GM18867 (cell line): ENCODE results near the gene TRMT11.
"Not testable (repeated sequence)": the region's sequence is repeated elsewhere in the genome, so short reads cannot be mapped to it uniquely, and the experiment has no call there.

Source experiments
- ATAC-seq: cut with Tn5 transposase; IDR thresholded peaks from one replicate; pipeline ENCODE4 v1.9.1; 2021; ENCODE audit warnings: mild to moderate bottlenecking, moderate library complexity; ENCODE audit not compliant: unreplicated experiment

TRMT11 gene

DNA sequence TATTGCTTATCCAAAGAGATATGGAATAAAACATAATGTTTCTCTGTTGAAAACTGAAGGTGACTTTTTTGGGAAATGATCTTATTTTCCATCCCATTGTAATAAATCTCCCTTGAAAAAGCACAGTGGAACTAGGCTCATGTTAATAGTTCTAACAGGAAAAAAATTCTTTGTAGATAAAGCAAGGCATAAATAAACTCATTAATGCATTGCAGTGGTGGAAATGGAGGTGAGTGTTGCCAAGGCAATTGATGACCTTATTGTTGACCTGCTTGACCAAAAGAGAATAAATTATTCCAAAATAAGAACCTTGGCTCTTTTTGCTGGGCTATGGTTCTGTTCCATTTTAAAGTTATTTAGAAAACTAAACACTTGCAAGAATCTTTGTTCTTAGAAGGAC lies 55.2 kb downstream of the TRMT11 start:
- ATAC-seq = no peak

DNA sequence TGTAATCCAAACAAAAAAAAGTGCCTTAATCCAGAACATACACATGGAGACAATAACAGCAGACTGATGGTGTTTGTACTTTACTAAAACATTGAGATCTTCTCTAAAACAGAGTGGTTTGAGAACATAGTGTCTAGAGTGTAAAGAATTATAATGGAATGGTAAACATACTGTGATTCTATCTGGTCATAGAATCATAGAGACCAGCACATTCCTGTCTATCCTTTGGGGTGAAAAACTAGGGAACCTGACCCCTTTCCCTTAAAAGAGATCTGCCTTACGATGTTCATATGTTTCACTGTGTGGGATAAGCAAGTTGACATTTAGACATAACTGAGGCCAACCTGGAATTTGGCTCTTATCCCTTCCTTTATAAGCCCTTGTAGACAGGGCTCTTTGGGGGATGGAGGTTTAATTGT lies 55.7 kb downstream of the TRMT11 start:
- no peak for ATAC-seq

DNA sequence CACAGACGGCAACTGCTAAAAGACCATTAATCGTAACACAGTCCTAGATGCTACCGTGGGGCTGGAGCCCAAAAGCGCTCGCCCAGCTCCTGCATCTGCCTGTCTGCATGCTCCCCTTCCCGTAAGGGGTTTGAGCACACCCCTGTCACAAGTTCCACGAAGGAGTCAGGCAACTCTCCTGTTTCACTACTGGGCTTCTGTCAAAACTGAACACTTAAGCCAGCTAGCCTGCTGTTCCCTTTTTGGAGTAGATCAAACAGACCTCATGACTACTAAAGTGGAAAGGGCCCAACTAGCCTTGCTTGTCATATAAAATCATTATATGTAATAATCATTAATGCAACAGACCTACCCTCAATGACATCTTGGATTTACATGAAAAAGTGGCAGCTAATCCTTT lies 61.3 kb downstream of the TRMT11 start:
- ATAC-seq = no peak

DNA sequence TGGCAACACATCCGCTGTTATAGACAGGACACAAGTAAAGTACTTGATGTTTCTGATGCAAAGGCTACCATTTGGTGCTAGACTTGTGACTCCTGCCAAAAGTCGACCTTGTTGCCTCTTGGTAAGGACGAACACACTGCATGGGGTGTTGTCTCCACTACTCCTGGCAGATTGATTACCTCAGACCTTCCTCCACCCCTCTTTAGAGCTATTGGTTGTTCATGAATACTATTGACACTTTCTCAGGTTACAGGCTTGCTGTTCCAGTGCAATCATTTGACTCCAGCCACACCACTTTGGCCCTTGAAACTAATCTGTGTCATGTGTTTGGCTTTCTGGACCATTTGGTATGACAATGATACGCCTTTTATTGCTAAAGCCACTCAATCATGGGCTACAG lies 62.3 kb downstream of the TRMT11 start:
- ATAC-seq = no peak

DNA sequence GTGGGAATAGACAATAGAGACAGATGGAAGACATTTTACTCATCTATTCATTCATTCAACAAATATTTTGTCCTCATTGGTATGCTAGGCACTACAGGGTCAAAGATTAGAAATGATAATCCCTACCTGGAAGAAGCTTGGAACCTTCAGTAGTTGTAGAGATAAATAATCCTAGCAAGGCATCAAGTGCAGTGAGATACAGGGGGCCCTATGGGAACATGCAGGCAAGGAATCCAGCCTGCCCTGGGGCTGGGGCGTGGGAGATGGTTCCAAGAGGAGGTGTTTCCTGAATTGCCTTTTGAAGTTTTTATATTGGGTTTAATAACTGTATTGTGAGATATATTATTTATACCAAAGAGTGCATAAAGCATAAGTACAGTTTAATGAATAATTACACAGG lies 64.5 kb downstream of the TRMT11 start:
- ATAC-seq = no peak

DNA sequence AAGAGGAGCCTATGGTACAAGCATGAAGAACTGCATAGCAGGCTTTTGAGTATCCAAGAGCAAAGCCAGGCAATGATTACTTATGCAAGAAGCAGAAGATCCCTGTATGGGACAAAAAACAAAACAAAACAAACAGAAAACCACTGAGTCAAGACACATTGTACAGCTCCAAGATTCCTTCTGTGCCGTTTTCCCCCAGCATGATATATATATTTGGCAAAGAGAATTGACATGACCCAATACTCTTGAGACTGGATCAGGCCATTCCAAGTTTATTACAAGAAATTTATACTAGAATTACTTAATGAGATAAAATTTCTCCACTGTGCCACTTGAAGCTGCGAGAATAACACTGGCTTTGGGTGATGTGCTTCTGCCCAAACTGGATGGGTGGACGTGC lies 65.5 kb downstream of the TRMT11 start:
- ATAC-seq = no peak

DNA sequence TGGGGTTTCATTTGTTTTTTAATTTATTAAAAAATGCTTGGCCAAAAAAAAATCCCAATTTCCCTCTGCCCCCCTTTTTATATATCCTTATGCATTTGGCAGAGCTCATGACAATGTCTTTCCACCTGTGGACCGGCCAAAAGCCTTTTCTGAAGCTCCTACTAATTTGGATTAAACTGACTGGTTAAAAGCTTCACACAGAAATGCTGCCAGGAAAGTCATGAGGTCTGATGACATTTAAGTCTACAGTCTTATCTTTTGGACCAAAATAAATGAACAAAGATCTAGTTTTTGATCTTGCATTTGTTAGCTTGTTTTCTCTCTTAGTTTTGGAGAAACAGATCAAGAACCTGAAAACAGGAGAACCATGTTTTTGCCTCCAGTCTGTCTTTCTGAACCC lies 66.1 kb downstream of the TRMT11 start:
- no peak for ATAC-seq

DNA sequence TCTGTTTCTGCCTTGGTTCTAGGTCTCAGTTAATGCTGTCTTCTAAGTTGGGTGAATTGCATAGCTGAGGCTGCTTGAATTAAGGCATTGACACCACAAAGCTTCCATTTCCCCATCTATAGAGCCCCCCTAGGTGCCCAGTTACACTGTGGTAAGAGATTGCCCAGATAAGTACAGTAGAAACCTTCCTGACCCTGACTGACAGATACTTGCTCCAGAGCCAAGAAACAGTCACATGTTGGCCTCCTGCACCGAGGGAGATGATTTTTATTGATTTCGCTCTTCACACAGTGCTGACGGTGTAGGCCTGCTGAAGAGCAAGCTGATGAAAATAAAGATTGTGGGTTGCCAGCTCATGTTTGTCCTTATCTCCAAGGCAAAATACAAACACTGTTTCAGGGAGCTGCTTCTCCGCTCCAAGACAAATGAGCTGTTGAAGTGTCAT lies 67.9 kb downstream of the TRMT11 start:
- ATAC-seq = no peak

DNA sequence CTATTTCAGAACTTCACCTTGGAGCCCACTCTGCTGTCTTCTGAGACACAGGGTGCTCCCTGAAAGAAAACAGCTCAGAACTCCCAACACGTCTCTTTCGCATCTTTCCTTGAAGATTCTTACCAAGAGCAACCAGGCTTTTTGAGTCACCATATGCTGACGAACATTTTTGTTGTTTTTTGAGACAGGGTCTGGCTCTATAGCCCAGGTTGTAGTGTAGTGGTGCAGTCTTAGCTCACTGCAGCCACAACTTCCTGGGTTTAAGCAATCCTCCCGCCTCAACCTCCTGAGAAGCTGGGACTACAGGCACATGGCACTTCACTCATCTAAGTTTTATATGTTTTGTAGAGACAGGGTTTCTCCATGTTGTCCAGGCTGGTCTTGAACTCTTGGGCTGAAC lies 68.5 kb downstream of the TRMT11 start:
- ATAC-seq = no peak

DNA sequence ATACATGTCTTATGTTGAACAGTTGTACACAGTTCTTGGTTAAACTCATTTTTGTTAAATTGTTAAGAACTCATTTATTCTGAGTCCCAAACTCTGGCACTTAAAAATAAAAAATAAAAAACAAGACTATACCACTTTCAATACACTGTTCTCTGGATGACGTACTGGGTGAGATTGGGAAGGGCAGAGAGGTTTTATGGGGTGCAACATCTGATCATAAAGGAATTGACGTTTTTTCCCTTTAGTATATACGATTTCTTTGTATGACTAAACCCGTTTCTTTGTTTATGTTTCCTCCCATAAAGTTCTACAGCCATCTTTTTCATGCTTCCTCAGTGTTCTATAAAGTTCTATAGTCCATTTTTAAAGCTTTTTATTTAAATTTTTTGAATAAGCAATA lies 69.1 kb downstream of the TRMT11 start:
- ATAC-seq = no peak

DNA sequence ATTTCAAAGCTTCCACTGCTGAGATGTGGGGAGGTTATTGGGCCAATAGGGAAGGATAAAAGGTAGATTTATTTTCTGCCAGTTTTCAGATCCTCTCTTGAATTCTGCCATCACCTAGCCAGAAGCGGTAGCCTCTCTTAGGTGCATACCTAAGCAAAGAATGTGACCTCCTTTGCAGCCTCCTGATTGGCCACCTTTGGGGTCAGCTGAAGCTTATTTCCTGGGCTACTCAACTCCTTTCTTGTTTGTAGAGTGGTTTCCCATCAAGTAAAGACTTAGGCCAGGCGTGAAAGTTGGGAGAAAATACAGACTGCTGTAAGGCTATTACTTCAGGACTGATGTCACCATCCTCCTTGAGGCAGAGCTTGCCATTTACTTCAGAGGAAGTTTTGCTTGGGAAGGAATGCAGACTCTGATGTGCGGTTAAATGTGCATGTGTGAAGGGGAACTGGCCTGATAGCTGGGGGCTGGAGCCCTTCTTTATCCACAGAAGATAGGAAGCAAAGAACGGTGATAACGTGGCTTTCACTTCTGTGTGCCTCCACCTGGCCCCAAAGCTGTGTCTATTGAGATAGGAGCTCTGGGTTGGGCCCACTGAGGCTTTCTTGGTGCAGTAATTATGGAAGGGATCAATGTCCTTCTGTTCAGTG lies 70.1 kb downstream of the TRMT11 start:
- ATAC-seq = no peak

DNA sequence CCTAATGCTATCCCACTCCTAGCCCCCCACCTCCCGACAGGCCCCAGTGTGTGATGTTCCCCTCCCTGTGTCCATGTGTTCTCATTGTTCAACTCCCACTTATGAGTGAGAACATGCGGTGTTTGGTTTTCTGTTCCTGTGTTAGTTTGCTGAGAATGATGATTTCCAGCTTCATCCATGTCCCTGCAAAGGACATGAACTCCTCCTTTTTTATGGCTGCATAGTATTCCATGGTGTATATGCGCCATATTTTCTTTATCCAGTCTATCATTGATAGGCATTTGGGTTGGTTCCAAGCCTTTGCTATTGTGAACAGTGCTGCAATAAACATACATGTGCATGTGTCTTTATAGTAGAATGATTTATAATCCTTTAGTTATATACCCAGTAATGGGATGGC lies 71.7 kb downstream of the TRMT11 start:
- not testable (repeated sequence) for ATAC-seq

DNA sequence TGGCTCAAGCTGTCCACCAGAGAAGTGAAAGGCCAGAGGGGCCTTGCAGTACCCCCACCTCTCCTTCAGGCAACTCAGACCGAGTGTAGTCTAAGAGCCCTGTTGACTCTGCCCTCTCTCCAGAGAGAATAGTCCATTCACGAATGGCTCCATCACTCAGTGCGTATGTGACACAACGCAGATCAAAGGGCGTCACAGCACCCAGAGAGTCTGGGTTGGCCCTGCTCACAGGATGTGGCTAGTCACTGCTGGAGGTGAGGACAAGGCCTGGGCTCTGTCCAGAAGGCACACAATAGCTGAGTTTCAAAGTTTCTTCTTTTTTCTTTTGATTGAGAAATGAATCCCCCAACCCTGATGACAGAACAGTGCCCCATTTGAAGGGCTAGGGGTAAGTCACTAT lies 74.1 kb downstream of the TRMT11 start:
- no peak for ATAC-seq

DNA sequence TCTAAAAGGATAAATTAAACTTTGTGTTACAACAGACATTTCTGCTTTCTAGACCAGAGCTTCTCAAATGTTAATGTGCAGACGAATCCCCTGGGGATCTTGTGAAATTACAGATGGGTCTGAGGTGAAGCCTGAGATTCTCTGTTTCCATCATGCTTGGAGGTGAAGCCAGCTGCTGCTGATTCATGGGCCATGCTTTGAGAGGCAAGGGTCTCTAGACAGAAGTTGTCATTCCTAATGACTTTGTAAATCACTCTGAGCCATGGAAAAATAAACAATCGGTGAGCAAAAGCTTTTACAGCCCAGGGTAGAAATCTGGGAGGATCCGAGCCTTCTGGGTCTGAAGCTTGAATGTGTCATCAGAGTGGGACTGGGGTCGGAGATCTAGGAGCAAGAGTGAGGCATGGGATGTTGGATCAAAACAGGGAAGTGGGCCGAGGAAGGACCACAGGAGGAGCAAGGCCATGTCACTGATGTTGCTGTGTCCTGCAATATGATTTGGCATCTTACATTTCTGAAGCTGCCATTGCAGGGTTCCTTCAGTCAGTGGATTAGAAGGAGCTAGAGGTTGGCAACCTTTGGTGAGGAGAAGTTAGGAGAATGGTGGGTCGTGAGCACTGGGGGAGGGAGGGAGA lies 77.3 kb downstream of the TRMT11 start:
- no peak for ATAC-seq

DNA sequence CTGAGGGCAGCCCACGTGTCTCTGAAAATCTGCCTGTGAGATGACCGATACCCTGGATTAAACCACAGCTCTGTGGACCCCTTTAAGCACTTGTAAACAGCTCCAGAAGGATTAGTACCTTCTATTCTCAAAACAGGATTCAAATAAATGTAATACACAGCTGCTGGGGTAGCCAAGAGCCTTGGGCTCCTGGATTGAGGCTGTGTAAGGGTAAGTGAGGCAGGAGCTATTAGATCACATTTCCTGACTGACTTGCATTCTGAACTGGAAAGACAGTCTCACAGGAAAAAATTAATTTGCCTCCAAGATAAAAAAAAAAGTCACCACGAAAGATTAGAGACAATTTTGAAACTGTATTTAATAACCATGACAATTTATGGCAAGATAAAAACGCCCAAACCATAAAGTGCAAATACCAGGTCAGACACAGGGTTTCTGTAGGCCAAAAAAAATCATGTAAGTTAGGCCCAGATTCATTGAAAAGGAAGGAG lies 78.0 kb downstream of the TRMT11 start:
- ATAC-seq = no peak

DNA sequence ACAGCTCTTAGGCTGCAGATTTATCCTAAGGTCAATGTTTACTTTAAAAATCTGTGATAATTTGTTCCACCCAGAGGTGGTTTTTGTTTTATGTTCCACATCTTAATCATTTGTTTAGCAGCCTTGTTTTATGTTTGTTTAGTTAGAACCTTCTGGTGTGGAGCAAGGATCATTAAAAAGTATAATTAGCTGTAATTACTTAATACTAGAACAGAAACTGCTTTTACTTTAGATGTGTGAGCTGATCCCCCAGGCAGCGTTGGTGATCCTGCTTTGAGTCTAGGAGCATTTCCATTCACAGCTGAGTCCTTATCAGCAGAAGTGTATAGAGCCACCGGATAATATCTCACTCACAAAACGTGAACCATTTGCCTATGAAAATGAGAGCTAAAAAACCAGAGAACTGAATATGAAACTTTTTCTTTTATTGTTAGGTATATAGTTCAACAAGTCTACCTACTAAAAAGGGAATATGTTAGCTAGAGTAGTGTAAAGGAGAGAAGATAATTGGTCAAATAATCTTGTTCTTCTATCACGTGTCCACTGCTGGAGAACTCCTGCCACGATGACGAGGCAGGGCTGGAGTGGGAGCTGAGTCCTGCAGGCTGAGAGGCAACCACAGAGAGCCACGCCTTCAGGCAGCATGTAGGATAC lies 78.5 kb downstream of the TRMT11 start:
- ATAC-seq = no peak

DNA sequence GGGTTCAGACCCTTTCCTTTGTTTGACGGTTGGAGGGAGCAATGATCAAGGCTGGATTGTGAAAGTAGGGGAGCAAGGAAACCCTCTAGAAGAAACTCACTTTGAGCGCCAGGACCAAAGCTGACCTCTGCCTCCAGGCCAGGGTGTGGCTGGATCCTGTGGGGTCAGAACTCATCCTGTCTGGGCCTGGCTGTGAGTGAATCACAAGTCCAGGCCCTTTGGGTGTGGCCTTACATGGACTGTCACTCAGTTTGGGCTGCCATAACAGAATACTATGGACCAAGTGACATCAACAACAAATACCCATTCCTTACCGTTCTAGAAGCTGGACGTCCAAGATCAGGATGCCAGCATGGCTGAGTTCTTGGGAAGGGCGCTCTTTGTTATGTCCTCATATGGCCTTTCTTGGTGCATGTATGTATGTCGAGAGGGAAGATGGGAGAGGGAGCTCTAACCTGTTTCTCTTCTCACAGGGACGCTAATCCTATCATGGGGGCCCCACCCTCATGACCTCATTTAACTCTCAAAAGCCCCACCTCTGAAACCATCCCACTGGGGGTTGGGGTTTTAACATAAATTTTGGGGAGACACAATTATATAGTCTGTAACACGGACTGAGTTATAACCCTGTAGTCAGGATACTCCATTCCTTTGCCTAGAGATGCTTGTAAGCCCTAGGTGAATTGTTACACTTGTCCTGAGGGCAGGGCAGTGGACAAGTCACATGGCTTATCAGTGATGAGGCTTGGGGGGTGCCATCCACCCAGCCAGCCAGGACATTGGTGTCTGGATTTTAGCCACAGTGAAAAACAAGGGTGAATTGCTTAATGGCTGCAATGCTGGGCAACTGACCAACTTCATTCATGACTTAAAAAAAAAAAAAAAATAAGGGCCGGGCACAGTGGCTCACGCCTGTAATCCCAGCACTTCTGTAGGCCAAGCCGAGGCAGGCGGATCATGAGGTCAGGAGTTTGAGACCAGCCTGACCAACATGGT lies 80.0 kb downstream of the TRMT11 start:
- no peak for ATAC-seq

DNA sequence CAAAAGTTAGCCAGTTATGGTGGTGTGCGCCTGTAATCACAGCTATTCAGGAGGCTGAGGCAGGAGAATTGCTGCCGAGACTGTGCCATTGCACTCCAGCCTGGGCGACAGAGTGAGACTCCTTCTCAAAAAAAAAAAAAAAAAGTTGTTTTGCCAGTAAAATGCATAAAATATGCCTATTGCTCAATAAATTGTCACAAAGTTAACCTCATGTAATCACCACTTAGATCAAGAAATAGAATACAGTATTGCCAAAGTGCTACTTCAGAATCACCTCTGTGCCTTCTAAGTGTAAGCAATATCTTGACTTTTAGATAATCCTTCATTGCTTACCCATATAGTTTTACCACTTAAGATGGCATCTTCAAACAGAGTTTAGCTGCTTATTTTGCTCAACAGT lies 80.7 kb downstream of the TRMT11 start:
- ATAC-seq = no peak

DNA sequence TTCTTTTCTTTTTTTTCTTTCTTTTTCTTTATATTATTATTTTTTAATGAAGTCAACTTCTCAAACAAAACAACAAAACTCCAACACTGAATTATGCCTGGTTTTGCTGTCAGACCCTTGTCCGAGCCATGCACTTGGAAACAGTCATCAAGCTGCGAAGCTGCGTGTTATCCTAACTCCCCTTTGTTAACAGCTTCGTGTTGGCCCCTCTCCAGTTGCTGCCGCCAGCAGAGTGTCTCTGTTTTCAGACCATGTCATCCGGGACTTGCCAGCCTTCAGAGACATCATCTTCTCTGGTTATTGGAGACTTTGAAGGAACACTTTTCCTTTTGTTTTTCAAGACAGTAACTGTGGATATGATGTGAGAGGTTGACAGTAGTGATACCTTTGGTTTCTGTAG lies 83.1 kb downstream of the TRMT11 start:
- ATAC-seq = no peak

DNA sequence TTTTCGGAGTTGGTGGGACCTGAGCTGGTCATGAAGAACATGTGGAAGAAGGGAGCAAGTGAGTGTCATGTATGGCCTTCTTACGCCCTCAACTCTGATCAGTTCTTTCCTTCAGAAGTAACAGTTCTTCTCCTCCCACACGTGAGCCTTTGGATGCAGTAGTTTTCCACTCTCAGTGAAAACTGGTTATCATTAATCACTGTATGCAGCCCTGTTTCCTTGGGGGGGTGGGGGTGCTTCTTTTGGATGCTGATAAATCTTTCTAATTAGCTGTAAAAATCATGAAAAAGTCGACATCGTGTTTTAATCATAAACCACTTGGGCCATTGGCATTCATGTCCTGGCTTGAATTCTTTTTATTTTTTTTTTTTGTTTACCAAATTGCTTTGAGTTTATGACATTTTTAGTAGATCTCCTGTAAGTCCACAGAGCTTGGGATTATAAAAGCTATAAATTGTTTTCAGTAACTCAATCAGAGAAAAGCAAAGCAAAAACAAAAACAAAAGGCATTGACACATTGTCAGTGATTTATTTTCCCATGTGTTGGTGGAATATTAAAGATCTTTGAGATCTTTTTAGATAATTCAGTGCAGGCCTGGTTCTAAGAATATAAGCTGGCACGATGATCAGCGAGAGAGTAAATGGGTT lies 84.8 kb downstream of the TRMT11 start:
- no peak for ATAC-seq

DNA sequence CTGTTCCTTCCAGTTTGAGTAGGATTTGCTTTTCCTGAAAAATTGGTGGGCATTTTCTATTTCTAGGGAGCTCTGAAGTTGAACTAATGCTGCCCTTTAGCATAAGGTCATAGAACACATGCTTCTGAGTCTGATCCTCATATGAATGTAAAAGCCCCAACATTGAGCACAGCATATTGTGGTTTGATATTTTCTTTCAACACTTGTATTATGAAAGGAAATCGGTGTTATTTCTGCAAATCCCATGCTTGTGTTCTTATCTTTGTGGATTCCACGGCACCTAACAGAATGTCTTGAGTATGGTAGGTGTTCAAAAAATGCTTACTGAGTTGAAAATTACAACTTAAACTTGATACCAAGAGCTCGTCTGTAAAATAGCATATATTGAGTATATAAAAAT lies 85.8 kb downstream of the TRMT11 start:
- no peak for ATAC-seq
